HG03469 (cell line): ENCODE data around the gene SNX30.
A peak's percentile ranks its signal among the peaks of the same experiment; 100 is the strongest.
"Not testable (repeated sequence)": the region's sequence is repeated elsewhere in the genome, so short reads cannot be mapped to it uniquely, and the experiment has no call there.

Source experiments
- ATAC-seq: cut with Tn5 transposase; IDR thresholded peaks from one replicate; pipeline ENCODE4 v1.9.1; 2021; ENCODE audit warnings: mild to moderate bottlenecking, moderate library complexity, moderate number of reproducible peaks; ENCODE audit not compliant: unreplicated experiment

Gene SNX30

DNA sequence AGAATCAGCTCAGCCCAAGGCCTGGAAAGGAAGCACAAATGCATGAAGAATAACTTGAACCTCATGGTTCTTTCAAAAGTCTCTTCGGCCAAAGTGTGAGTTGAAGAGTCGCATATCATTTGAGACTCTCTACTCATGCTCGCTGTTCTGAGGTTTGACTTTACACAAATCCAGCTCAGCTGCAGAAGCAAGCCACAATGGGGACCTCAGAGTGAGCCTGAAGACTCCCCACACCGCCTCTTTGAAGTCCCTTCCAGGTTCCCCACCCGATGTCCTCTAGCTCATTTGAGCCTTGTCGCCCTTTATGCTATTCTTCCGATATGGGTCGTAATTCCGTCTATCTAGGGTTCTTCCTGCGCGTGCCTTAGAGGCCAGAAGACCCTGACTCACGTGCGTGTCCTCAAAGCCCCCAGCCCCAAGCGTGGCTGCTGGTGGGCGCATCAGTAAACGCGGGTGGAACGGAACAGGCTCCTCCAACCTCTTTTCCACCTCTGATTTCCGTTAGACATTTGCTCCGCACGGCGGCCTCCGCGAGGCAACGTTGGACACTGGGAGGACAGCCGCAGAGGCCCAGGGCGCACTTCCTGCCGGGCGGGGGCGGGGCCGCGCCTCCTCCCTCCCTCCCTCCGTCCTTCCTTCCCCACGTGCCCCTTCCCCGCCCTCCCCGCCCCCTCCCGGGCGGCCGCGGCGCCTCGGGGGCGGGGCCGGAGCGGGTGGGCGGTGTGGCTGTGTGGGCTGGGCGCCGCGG, at the start of gene SNX30:
TSS of gene SNX30 (plus strand) at position 745 of the 748 bp plus-strand sequence. CDS start 242 bp downstream, outside the sequence.
- peak; percentile 57 for ATAC-seq

GRCh38 chr9:112703304-112703703, 47.3 kb upstream of the SNX30 start:
- no peak for ATAC-seq

GRCh38 chr9:112705768-112706427, 44.7 kb upstream of the SNX30 start:
- no peak for ATAC-seq

GRCh38 chr9:112711050-112711689, 39.4 kb upstream of the SNX30 start:
- no peak for ATAC-seq

GRCh38 chr9:112712678-112713077, 37.9 kb upstream of the SNX30 start:
- ATAC-seq = no peak

- ATAC-seq = peak; percentile 90
These were observed 32.8 kb upstream of the SNX30 start, which contains the start of gene INIP for GRCh38 chr9:112717661-112718331. TSS of gene INIP (minus strand) at chr9:112718117. CDS start at chr9:112716485, 1,632 bp downstream.

- peak; percentile 27 for ATAC-seq
These were observed 31.3 kb upstream of the SNX30 start for GRCh38 chr9:112719241-112719691.

- no peak for ATAC-seq
These were observed 30.9 kb upstream of the SNX30 start for GRCh38 chr9:112719696-112720095.

GRCh38 chr9:112720113-112720780, 30.3 kb upstream of the SNX30 start:
- ATAC-seq = no peak

GRCh38 chr9:112722749-112723148, 27.8 kb upstream of the SNX30 start:
- ATAC-seq = not testable (repeated sequence)

DNA sequence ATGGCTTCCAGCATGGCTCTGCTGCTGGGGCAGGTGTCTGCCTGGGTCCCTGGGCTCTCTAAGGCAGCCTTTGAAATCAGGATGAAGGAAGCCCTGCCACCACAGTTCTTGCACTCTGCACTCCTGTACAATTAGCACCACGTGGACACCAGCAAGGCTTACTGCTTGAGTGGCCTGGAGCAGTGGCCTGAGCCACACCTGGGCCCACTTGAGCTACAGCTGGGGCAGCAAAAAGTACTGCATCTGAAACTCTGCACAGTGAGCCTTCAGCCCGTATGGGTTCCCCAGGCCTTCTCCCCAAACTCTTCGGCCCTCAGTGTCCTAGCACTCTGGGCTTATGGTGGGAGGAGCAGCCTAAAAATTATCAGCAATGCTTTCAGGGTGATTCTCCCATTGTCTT, 24.6 kb upstream of the SNX30 start:
- no peak for ATAC-seq

GRCh38 chr9:112726428-112726827, 24.1 kb upstream of the SNX30 start:
- no peak for ATAC-seq

GRCh38 chr9:112728401-112728800, 22.2 kb upstream of the SNX30 start:
- no peak for ATAC-seq

- no peak for ATAC-seq
These were observed 18.6 kb upstream of the SNX30 start for GRCh38 chr9:112731971-112732370.

- no peak for ATAC-seq
These were observed 15.7 kb upstream of the SNX30 start for GRCh38 chr9:112734892-112735291.

DNA sequence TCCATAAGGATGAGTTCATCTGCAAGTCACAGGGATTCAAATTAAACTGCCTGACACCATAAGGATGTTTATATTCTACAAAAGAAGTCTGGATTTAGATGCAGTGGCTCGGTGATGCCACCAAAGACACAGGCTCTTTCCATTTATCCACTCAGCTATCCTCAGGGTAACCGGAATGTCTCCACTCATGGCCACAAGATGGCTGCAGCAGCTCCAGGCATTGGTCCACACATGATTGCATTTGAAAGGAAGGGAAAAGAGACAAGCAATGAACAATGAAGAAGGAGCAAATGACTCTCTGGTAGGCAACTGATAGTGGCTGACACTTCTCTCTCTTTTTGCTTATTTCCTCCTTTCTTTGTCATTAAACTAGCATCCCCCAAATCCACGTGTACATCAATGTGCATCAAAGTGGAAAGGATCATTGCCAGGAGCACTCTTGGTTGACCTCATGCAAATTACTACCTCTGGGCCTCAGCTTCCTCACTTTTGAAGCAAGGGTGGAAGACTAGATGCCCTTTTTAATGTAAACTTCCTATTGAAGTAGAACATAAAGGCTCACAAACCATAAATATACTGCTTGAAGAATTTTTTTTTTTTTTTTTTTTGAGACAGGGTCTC, 7.2 kb upstream of the SNX30 start:
- no peak for ATAC-seq

GRCh38 chr9:112744177-112744576, 6.4 kb upstream of the SNX30 start:
- no peak for ATAC-seq

- ATAC-seq = no peak
These were observed 3.5 kb upstream of the SNX30 start for GRCh38 chr9:112747094-112747493.

DNA sequence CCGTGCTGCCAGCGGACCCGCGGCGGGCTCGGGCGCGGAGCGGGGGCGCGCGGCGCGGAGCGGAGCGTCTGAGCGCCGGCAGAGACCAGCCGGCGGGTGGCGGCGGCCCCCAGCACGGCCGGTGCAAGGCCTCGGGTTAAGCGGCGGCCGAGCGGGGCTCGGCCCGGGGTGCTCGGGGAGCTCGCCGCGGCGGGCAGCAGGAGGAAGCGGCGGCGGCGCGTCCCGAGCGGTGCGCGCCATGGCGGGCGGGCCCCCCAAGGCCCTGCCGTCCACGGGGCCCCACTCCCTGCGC, 150 bp downstream of the SNX30 start:
- peak; percentile 21 for ATAC-seq

- ATAC-seq = no peak
These were observed 666 bp downstream of the SNX30 start for GRCh38 chr9:112751056-112751795.
